Astrocyte of the cerebellum (primary cell): ENCODE results near the gene PDZRN3.

Experiments used
- DNase-seq: peaks from one replicate; pipeline ENCODE4 v3.0.0-alpha.2; 2011; ENCODE audit warnings: low read depth
- H3K4me3 ChIP-seq: 2 replicates; pipeline ENCODE4 v1.5.1; 2011; ENCODE audit warnings: mild to moderate bottlenecking, low read depth, low read length, moderate library complexity
- in situ Hi-C: cut with HindIII; loops from 2 replicates; pipeline ENCODE4 v1.10.0; 2017; ENCODE audit warnings: low sequenced_read_pairs
- TF ChIP-seq, protein P1 (sequence below): IDR thresholded peaks from 2 replicates; pipeline ENCODE4 v1.5.1; 2012; ENCODE audit warnings: low read length, low read depth, moderate library complexity, mild to moderate bottlenecking; ENCODE audit errors: missing control alignments

PDZRN3 gene

DNA sequence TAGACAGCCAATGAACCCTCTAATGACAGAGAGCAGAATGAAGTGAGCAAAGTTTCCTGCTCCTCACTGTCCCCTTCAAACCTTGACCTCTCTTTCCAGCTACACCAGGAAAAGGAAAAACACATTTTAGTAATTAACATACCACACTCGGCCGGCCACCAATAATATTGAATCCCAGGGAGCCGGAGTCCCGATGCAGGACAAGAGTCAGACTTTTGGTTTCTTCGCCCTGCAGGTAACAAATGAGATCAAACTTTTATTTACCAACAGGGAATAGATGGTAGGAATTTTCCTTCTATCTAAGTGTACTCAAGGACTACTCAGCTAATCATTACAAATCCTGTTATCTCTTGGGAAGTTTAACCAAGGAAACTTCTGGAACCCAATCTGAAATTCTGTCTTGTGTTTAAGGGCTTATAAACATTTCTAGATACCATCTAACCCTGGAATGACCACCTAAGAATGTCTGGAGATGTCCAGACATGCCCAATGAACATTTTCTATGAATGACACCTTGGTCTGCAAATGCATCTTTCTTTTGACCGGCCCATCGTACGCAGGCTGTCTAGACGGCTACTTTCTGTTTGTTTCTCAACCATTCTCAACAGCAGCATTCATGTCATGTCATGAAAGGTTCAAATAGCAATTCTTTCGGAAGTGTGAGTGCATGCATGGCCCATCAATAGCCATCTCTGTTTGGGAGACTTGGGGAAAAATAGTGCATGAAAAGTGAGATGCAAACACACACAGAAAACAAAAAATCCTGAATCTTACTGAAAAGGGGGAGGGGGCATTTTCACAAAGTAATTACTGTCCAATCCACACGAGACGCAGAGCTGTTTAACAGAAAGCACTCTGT lies 16.1 kb downstream of the PDZRN3 start:
- no peak for DNase-seq
- in situ Hi-C loops = loop anchor here (25.0 kb wide), 1 partner anchor 96 kb away; no protein-coding TSS in a partner anchor
- TF ChIP-seq, protein P1, sequence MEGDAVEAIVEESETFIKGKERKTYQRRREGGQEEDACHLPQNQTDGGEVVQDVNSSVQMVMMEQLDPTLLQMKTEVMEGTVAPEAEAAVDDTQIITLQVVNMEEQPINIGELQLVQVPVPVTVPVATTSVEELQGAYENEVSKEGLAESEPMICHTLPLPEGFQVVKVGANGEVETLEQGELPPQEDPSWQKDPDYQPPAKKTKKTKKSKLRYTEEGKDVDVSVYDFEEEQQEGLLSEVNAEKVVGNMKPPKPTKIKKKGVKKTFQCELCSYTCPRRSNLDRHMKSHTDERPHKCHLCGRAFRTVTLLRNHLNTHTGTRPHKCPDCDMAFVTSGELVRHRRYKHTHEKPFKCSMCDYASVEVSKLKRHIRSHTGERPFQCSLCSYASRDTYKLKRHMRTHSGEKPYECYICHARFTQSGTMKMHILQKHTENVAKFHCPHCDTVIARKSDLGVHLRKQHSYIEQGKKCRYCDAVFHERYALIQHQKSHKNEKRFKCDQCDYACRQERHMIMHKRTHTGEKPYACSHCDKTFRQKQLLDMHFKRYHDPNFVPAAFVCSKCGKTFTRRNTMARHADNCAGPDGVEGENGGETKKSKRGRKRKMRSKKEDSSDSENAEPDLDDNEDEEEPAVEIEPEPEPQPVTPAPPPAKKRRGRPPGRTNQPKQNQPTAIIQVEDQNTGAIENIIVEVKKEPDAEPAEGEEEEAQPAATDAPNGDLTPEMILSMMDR = no peak
- no peak overlapping the region for H3K4me3 ChIP-seq

DNA sequence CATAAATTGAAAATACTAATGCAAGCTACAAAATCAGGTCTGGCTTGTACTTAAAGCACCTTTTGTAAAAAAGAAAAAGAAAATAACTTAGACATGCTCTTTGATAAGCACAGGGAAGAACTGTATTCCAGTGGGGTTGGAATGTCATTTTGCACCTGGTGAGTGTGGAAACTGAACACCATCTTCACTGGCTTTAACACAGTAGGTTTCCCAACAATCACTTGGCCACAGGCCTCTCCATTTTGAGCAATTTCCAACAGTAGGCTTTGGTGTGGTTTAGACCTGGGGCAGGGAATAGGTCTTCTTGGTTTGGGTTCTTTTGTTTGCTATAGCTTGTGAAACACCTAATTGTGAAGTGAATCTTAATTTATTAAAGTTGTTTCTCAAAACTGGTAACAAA lies 18.9 kb downstream of the PDZRN3 start:
- TF ChIP-seq, protein P1 = no peak
- H3K4me3 ChIP-seq = no peak overlapping the region
- in situ Hi-C loops = loop anchor here (25.0 kb wide), 1 partner anchor 94 kb away; no protein-coding TSS in a partner anchor
- DNase-seq = no peak

DNA sequence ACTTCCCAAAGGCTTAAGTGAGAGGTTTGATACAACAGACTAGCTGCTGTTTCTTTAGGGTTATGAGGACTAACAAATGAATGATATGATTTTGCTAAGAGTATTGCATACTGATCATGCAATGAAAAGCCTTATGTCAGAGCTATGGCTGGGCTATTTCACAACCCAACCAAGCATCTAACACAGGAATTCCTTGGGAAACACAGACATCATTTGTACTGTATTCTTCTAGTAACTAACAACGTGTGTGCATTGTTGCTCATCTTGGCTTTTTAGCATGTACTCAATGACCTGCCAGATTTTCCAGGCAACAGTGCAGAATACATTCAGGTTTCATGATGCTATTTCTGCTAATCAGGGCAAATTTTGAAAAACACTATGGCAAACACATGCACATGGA lies 19.3 kb downstream of the PDZRN3 start:
- in situ Hi-C loops = loop anchor here (25.0 kb wide), 1 partner anchor 93 kb away; no protein-coding TSS in a partner anchor
- no peak for DNase-seq
- H3K4me3 ChIP-seq = no peak overlapping the region
- TF ChIP-seq, protein P1 = no peak

DNA sequence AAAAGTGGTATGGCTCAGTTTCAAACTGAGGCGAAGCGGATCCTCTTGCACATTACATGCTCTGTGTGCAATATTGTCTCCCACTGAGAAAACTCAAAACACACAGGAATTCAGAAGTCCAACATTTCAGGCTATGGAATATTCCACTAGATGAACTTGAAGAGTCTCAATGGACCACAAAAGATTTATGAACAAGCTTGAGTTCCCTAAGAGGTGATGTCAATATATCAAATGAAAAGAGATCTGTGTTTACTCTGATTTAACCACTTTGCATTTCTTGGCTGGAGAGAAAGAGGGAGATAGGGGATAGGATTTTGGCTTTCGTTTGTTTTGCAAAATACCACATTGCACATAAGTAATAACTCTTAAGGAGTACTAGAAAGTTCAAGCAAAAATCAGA lies 20.3 kb downstream of the PDZRN3 start:
- peak; percentile 81 for DNase-seq
- in situ Hi-C loops = loop anchor here (5.0 to 25.0 kb wide), 2 partner anchors 92 to 233 kb away; no protein-coding TSS in a partner anchor
- TF ChIP-seq, protein P1 = no peak
- H3K4me3 ChIP-seq = no peak overlapping the region

DNA sequence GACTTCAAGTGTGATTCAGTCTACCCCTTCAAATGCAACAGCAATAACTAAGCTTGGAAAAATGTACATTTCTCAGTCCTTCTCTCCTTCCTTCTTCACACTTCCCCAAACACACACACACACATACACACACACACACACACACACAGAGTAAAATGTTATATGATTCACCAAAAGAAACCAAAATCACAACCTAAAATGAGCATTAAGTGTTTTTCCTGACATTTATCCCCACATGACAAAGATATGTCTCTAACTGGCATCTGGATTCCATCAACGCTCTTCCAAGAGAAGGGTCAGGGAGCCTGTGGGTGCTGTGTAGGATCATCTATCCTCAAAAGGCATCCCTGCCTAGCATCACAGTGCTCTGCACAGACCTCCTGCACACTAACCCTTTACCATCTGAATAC lies 21.0 kb downstream of the PDZRN3 start:
- H3K4me3 ChIP-seq = no peak overlapping the region
- TF ChIP-seq, protein P1 = no peak
- DNase-seq = no peak
- in situ Hi-C loops = loop anchor here (5.0 to 25.0 kb wide), 2 partner anchors 91 to 234 kb away; no protein-coding TSS in a partner anchor

DNA sequence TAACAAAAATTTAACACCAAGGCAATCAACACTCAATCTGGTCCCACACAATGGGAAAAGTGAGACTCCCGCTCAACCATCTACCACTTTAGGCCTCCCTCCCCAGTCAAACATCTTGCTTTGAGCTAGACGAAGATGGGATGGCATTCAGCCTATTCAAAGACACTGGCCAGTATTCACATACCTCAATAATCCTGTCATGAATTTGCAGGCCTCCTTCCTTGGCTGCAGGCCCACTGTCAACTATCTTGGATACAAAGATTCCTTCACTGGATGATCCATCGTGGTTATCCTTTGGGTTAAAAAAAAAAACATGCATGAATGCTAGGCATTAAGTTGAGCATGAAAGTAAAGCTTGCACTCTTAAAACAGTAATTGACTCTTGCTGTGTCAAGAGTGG lies 22.6 kb downstream of the PDZRN3 start:
- in situ Hi-C loops = loop anchor here (5.0 to 25.0 kb wide), 2 partner anchors 90 to 235 kb away; no protein-coding TSS in a partner anchor
- peak; percentile 78 for DNase-seq
- H3K4me3 ChIP-seq = no peak overlapping the region
- TF ChIP-seq, protein P1 = no peak
